Body of pancreas (tissue), 4 donors: Measurements from ENCODE around the gene TSFM. TPM values are rescaled to one million over a fixed set of nuclear protein-coding genes. Genes with fewer than 3 reads are reported as not detected.

ENCODE experiments used
- ATAC-seq: fragments of 150-250 bp; one replicate; pipeline ENCODE4 v1.9.1; 2016
- DNase-seq, 4 donors: peaks; one replicate each; pipeline ENCODE4 v3.0.0-alpha.2; 2019
- H3K27ac ChIP-seq, 4 donors: fragments of 200-600 bp; sonication (generic); 1 replicate in 3 of 4; 2 replicates in 1 of 4; pipeline versions ENCODE4 v1.5.1 to v1.6.1; 2016 to 2019; ENCODE audit warnings: mild to moderate bottlenecking in 1 of 4, mixed read lengths in 1 of 4, moderate library complexity in 1 of 4
- H3K27me3 ChIP-seq, 2 donors: fragments of 200-600 bp; sonication (generic); one replicate each; pipeline ENCODE4 v1.6.0; 2016; ENCODE audit warnings: mild to moderate bottlenecking in 1 of 2
- H3K36me3 ChIP-seq, 2 donors: fragments of 200-600 bp; sonication (generic); replicated peaks in 1 of 2; 2 replicates each; pipeline ENCODE4 v1.5.1; 2016; ENCODE audit warnings: low read depth in 2 of 2; ENCODE audit not compliant: insufficient read depth in 1 of 2
- H3K4me1 ChIP-seq: fragments of 200-600 bp; sonication (generic); one replicate; pipeline ENCODE4 v1.6.0; 2016
- H3K4me3 ChIP-seq, 2 donors: fragments of 200-600 bp; sonication (generic); 1 replicate in 1 of 2; 2 replicates in 1 of 2; pipeline ENCODE4 v1.5.1; 2016 to 2019
- H3K9me3 ChIP-seq, 3 donors: fragments of 200-600 bp; sonication (generic); 1 replicate in 2 of 3; 2 replicates in 1 of 3; pipeline ENCODE4 v1.5.1; 2016
- POLR2A ChIP-seq, 3 donors: fragments of 450-650 bp; IDR thresholded peaks; one replicate each; pipeline ENCODE4 v1.6.1; 2016; ENCODE audit warnings: antibody characterized with exemption in 3 of 3, mild to moderate bottlenecking in 2 of 3
- WGBS, 2 donors: methylation state at CpG; one replicate each; pipeline ENCODE4 v1.1.5; 2017; 5-methylcytosine and 5-hydroxymethylcytosine counted together
- intact Hi-C: fragments of 100-400 bp; cut with DNase I; formaldehyde crosslinking; loops from one replicate; pipeline ENCODE4 v1.15.1; 2023
- total RNA-seq, 2 donors: library from RNA; depleted of rRNA; stranded (reverse); fragments of >200 nt; gene quantifications; one replicate each; pipeline ENCODE4 v1.1.0, GENCODE V29; 2016
- TF ChIP-seq, protein P1 (sequence below), 7 experiments: fragments of 450-650 bp in 4 of 7; fragments of 200-600 bp in 3 of 7; sonication (generic) in 3 of 7; IDR thresholded peaks; one replicate each; pipeline ENCODE4 v1.5.1; 2016 to 2019; ENCODE audit warnings: antibody characterized with exemption in 7 of 7

TSFM gene
- total RNA-seq, 2 donors from 2014 or later, result 9.2 to 18.4 TPM

DNA sequence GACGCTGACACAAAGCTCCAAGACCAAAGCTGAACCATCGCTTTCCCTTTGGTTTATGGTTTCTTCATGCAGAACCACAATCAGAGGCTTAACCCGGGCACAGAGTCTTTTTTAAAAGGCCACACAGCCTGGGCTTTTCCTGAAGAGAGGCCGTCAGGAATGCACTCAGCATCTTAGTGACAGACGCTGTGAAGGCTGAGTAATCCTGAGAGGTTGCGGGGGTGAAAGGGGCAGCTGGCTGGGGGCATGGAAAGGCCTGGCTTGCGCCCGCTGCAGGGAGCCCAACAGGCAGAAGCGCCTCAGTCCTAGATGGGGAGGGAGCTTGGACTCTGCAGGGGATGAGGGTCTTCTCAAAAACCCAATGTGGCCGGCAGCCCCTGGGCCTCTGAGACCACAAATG lies 50.4 kb downstream of the TSFM start:
- H3K36me3 ChIP-seq, result peaks cover 0 to 11% of the 10 kb centered on the region in 2 donors
- TF ChIP-seq, protein P1, sequence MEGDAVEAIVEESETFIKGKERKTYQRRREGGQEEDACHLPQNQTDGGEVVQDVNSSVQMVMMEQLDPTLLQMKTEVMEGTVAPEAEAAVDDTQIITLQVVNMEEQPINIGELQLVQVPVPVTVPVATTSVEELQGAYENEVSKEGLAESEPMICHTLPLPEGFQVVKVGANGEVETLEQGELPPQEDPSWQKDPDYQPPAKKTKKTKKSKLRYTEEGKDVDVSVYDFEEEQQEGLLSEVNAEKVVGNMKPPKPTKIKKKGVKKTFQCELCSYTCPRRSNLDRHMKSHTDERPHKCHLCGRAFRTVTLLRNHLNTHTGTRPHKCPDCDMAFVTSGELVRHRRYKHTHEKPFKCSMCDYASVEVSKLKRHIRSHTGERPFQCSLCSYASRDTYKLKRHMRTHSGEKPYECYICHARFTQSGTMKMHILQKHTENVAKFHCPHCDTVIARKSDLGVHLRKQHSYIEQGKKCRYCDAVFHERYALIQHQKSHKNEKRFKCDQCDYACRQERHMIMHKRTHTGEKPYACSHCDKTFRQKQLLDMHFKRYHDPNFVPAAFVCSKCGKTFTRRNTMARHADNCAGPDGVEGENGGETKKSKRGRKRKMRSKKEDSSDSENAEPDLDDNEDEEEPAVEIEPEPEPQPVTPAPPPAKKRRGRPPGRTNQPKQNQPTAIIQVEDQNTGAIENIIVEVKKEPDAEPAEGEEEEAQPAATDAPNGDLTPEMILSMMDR (IDR thresholded peaks at IDR 0.05), result no peak
- no peak for TF ChIP-seq POLR2A (IDR thresholded peaks at IDR 0.05)
- H3K4me1 ChIP-seq, result peaks cover 89% of the 10 kb centered on the region
- no peaks in the 10 kb centered on the region for H3K9me3 ChIP-seq
- DNase-seq (no peak), ATAC-seq (no peak)
- peak overlapping the region in 2 of 4 donors; percentile 30 to 55 for H3K27ac ChIP-seq
- no peak overlapping the region for H3K4me3 ChIP-seq
- intact Hi-C loops, result loop anchor here (5.0 kb wide), 1 partner anchor 74 kb away; no protein-coding TSS in a partner anchor
- 52 to 56% methylated on average over 9 to 10 of the region's 10 CpGs for WGBS, 2 donors
- H3K27me3 ChIP-seq, result no peaks in the 10 kb centered on the region

DNA sequence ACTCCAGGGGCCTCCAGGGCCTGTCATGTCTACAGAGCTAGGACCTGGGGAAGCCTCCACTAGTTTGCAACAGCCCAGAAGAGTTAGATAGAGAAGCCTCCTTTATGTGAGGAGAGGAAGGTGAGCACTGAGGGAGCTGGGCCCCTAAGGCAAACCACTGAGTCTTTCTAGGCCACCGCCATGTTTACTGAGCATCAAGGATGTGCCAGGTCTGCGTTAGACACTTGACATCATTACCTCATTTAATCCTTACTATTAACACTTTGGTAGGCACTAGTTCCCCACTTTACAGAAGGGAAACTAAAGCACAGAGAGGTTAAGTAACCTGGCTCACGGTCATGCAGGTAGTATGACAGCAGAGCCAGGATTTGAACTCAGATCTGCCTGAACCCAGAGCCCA lies 51.1 kb downstream of the TSFM start:
- intact Hi-C loops, result loop anchor here (5.0 kb wide), 1 partner anchor 74 kb away; no protein-coding TSS in a partner anchor
- DNase-seq (no peak), ATAC-seq (no peak)
- Histone ChIP-seq H3K27me3 (no peaks in the 10 kb centered on the region), H3K36me3 (peaks cover 0 to 6% of the 10 kb centered on the region in 2 donors), H3K9me3 (no peaks in the 10 kb centered on the region), H3K27ac (peak overlapping the region in 2 of 4 donors; percentile 30 to 55), H3K4me3 (no peak overlapping the region), H3K4me1 (peaks cover 96% of the 10 kb centered on the region)
- 50 to 56% methylated on average over 3 of the region's 3 CpGs for WGBS, 2 donors
- TF ChIP-seq POLR2A (IDR thresholded peaks at IDR 0.05), result no peak
- TF ChIP-seq, protein P1 (IDR thresholded peaks at IDR 0.05), result no peak

DNA sequence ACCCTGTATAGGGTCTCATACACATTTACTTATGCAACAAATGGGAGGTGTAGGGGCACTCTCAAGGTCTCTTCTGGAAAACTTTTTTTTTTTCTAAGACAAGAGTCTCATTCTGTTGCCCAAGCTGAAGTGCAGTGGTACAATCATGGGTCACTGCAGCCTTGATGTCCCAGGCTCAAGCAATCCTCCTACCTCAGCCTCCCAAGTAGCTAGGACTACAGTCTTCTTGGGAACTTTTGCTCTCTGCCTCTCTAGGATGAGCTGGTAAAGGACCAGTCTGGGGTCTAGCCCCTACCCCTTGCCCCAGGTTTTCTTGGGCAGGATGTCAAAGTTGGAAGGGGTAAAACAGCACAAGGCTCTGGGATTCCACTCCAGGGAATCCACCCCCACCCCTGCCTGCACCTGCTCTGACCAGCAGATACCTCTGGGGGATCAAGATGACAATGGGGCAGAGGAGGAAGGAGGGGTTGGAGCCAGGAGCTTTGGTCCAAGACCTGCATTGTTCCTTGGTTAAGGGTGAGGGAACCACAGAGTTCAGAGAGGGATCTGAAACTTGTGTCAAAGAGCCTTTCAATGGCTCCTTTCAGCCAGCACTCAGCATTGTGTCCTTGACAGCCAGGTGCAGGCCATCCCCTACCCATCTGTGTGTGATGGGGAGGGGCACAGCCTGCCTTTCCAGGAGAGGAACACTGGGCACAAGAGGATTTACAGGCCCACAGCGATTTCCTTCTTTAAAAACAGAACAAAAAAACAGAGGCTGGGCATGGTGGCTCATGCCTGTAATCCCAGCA lies 51.7 kb downstream of the TSFM start:
- Histone ChIP-seq H3K27me3 (no peaks in the 10 kb centered on the region), H3K4me1 (peaks cover 97% of the 10 kb centered on the region), H3K36me3 (no peaks in the 10 kb centered on the region), H3K9me3 (no peaks in the 10 kb centered on the region), H3K4me3 (no peak overlapping the region), H3K27ac (peak overlapping the region in 2 of 4 donors; percentile 27 to 55)
- ATAC-seq (no peak), DNase-seq (no peak)
- TF ChIP-seq, protein P1 (IDR thresholded peaks at IDR 0.05), result no peak
- TF ChIP-seq POLR2A (IDR thresholded peaks at IDR 0.05), result no peak
- intact Hi-C loops, result loop anchor here (5.0 kb wide), 1 partner anchor 73 kb away; no protein-coding TSS in a partner anchor
- 0 to 40% methylated on average over 1 of the region's 1 CpG for WGBS, 2 donors

DNA sequence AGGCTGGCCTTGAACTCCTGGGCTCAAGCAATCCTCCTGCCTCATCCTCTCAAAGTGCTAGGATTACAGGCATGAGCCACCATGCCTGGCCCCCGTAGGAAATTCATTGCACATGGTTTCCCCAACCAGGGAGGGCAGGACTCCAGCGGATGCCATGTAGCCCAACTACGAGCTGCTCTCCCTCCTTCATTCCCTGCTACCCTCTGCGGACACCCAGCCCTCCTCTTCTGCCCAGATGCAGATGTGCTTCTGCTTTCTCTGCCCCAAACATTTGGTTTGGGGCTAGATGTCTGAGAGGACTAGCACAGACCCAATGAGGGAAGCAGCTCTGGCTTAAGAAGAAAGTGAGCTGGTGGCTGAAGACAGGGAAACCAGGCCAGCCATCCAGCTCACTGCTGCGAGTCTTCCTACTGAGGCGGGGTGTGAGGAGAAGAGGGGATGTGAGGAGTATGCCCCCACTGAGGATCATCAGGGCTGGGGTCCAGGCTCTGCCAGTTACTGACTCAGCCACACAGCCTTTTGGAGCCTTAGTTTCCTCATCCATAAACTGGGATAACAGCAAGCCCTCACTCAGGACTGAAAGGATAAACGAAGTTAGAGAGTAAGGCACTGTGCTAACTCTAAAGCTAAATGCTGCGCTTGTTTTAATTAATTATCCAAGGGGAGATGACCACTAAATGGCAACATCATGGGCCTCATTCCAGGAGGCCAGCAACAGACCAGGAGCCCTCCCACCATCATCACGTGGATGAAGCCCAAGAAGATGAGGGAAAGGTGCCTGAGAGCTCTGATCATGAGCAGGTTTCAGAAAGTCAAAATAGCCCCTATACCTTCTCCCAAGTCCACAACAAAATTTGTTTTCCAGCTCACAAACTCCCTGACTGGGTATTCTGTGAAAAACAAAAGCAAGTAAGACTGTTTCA lies 53.0 kb downstream of the TSFM start:
- intact Hi-C loops, result no loop called here
- DNase-seq (no peak), ATAC-seq (no peak)
- H3K9me3 ChIP-seq, result no peaks in the 10 kb centered on the region
- peaks cover 97% of the 10 kb centered on the region for H3K4me1 ChIP-seq
- WGBS, 2 donors, result 52 to 62% methylated on average over 8 to 9 of the region's 9 CpGs
- TF ChIP-seq, protein P1 (IDR thresholded peaks at IDR 0.05), result no peak
- TF ChIP-seq POLR2A (IDR thresholded peaks at IDR 0.05), result no peak
- peak overlapping the region in 3 of 4 donors; percentile 17 to 100 (median 55) for H3K27ac ChIP-seq
- no peak overlapping the region for H3K4me3 ChIP-seq
- H3K36me3 ChIP-seq, result no peaks in the 10 kb centered on the region
- H3K27me3 ChIP-seq, result no peaks in the 10 kb centered on the region
